Measurements from ENCODE around the gene ERF.

- TF ChIP-seq POLR2A (IDR thresholded peaks at IDR 0.05; ENCODE audit: low read length) (peak; percentile 17), GATA1 (IDR thresholded peaks at IDR 0.05; ENCODE audit: low read depth, low read length) (no peak)
Observed at GRCh38 chr19:42277821-42278451, 23.0 kb upstream of the ERF start.

All from erythroblast (primary cell).